ENCODE measurements around the gene GRAMD4.
A peak's percentile ranks its signal among the peaks of the same experiment; 100 is the strongest.
"Not testable (repeated sequence)": the region's sequence is repeated elsewhere in the genome, so short reads cannot be mapped to it uniquely, and the experiment has no call there.

GRAMD4 gene

GRCh38 chr22:46642840-46643480, 22.8 kb downstream of the GRAMD4 start:
- not testable (repeated sequence) for ATAC-seq; DNase-seq (ENCODE audit: low spot score in 2 of 2); H3K27ac Mint-ChIP-seq; H3K9me3 Mint-ChIP-seq; H3K4me3 Mint-ChIP-seq
- H3K4me1 Mint-ChIP-seq = peaks cover 19% of the 10 kb centered on the region
- peaks cover 20% of the 10 kb centered on the region for H3K36me3 Mint-ChIP-seq

GRCh38 chr22:46646531-46647215, 26.5 kb downstream of the GRAMD4 start:
- Mint-ChIP-seq H3K4me3 (no peak overlapping the region), H3K4me1 (peaks cover 30% of the 10 kb centered on the region), H3K9me3 (peaks cover 3% of the 10 kb centered on the region), H3K36me3 (peaks cover 14% of the 10 kb centered on the region), H3K27ac (no peak overlapping the region)
- no peak for DNase-seq (ENCODE audit: low spot score in 2 of 2)
- no peak for ATAC-seq

- H3K36me3 Mint-ChIP-seq; ATAC-seq; H3K9me3 Mint-ChIP-seq; H3K27ac Mint-ChIP-seq; H3K4me3 Mint-ChIP-seq; DNase-seq (ENCODE audit: low spot score in 2 of 2): not testable (repeated sequence)
- H3K4me1 Mint-ChIP-seq = peaks cover 46% of the 10 kb centered on the region
Measured at GRCh38 chr22:46648225-46648820, 28.1 kb downstream of the GRAMD4 start.

- Mint-ChIP-seq H3K4me1 (peaks cover 38% of the 10 kb centered on the region), H3K4me3 (no peak overlapping the region), H3K36me3 (peaks cover 2% of the 10 kb centered on the region), H3K27ac (peak overlapping the region; percentile 34), H3K9me3 (no peaks in the 10 kb centered on the region)
- DNase-seq (ENCODE audit: low spot score in 2 of 2) (no peak), ATAC-seq (no peak)
Measured at GRCh38 chr22:46649141-46650077, 29.2 kb downstream of the GRAMD4 start.

GRCh38 chr22:46650078-46650810, 30.1 kb downstream of the GRAMD4 start:
- H3K9me3 Mint-ChIP-seq = no peaks in the 10 kb centered on the region
- no peak for ATAC-seq
- no peak overlapping the region for H3K4me3 Mint-ChIP-seq
- DNase-seq (ENCODE audit: low spot score in 2 of 2) = no peak
- no peaks in the 10 kb centered on the region for H3K36me3 Mint-ChIP-seq
- H3K4me1 Mint-ChIP-seq = peaks cover 43% of the 10 kb centered on the region
- H3K27ac Mint-ChIP-seq = peak overlapping the region; percentile 34

- peaks cover 43% of the 10 kb centered on the region for H3K4me1 Mint-ChIP-seq
- no peak for DNase-seq (ENCODE audit: low spot score in 2 of 2)
- no peaks in the 10 kb centered on the region for H3K36me3 Mint-ChIP-seq
- no peak for ATAC-seq
- H3K9me3 Mint-ChIP-seq = no peaks in the 10 kb centered on the region
- H3K4me3 Mint-ChIP-seq = no peak overlapping the region
- peak overlapping the region; percentile 77 for H3K27ac Mint-ChIP-seq
Measured at GRCh38 chr22:46651316-46651715, 31.1 kb downstream of the GRAMD4 start.

GRCh38 chr22:46652081-46652846, 32.1 kb downstream of the GRAMD4 start:
- H3K36me3 Mint-ChIP-seq = no peaks in the 10 kb centered on the region

GRCh38 chr22:46652847-46653331, 32.7 kb downstream of the GRAMD4 start:
- DNase-seq (ENCODE audit: low spot score in 2 of 2) (no peak), ATAC-seq (no peak)
- peak overlapping the region; percentile 21 for H3K4me3 Mint-ChIP-seq
- H3K36me3 Mint-ChIP-seq = no peaks in the 10 kb centered on the region
- no peaks in the 10 kb centered on the region for H3K9me3 Mint-ChIP-seq
- peak overlapping the region; percentile 40 for H3K27ac Mint-ChIP-seq
- peaks cover 52% of the 10 kb centered on the region for H3K4me1 Mint-ChIP-seq

More at GRCh38 chr22:46652081-46652846, 32.1 kb downstream of the GRAMD4 start:
- H3K9me3 Mint-ChIP-seq = no peaks in the 10 kb centered on the region
- H3K27ac Mint-ChIP-seq = peak overlapping the region; percentile 77
- H3K4me1 Mint-ChIP-seq = peaks cover 51% of the 10 kb centered on the region
- ATAC-seq (peak; percentile 29), DNase-seq (ENCODE audit: low spot score in 2 of 2) (no peak)
- peak overlapping the region; percentile 22 for H3K4me3 Mint-ChIP-seq

- peak in 1 of 2 donors; percentile 25 for DNase-seq (ENCODE audit: low spot score in 2 of 2)
- Mint-ChIP-seq H3K4me3 (peak overlapping the region; percentile 21), H3K9me3 (no peaks in the 10 kb centered on the region), H3K36me3 (no peaks in the 10 kb centered on the region), H3K4me1 (peaks cover 45% of the 10 kb centered on the region), H3K27ac (peak overlapping the region; percentile 40)
- peak; percentile 65 for ATAC-seq
Measured at GRCh38 chr22:46653596-46653995, 33.4 kb downstream of the GRAMD4 start.

GRCh38 chr22:46654426-46654825, 34.2 kb downstream of the GRAMD4 start:
- H3K27ac Mint-ChIP-seq = peak overlapping the region; percentile 79
- no peaks in the 10 kb centered on the region for H3K36me3 Mint-ChIP-seq
- DNase-seq (ENCODE audit: low spot score in 2 of 2) = no peak
- no peak for ATAC-seq
- H3K9me3 Mint-ChIP-seq = no peaks in the 10 kb centered on the region
- H3K4me3 Mint-ChIP-seq = no peak overlapping the region
- peaks cover 44% of the 10 kb centered on the region for H3K4me1 Mint-ChIP-seq

GRCh38 chr22:46654927-46655595, 34.9 kb downstream of the GRAMD4 start:
- Mint-ChIP-seq H3K4me1 (peaks cover 46% of the 10 kb centered on the region), H3K36me3 (no peaks in the 10 kb centered on the region), H3K9me3 (no peaks in the 10 kb centered on the region), H3K27ac (peak overlapping the region; percentile 79), H3K4me3 (no peak overlapping the region)
- DNase-seq (ENCODE audit: low spot score in 2 of 2) (no peak), ATAC-seq (no peak)

GRCh38 chr22:46655861-46656608, 35.8 kb downstream of the GRAMD4 start:
- no peak for ATAC-seq
- no peak for DNase-seq (ENCODE audit: low spot score in 2 of 2)
- Mint-ChIP-seq H3K4me3 (no peak overlapping the region), H3K9me3 (no peaks in the 10 kb centered on the region), H3K27ac (peak overlapping the region; percentile 82), H3K36me3 (no peaks in the 10 kb centered on the region), H3K4me1 (peaks cover 52% of the 10 kb centered on the region)

Data from stimulated activated effector memory CD8-positive, alpha-beta T cell treated with anti-CD3 and anti-CD28 coated beads, Interleukin-12 subunit alpha, Interleukin-12 subunit beta, amount 100 ng/mL, for 72 hours (primary cell).